ENCODE results near the gene AFDN.

Gene AFDN

GRCh38 chr6:167826896-167827582 lies at the start of gene AFDN:
Gene AFDN (plus strand): TSS chr6:167826911. CDS start chr6:167827133, 222 bp downstream.
- H3K4me3 ChIP-seq (ENCODE audit: low read depth, low read length), result peak within 1 kb of the TSS; percentile 87

GRCh38 chr6:167778497-167779128 lies 48.1 kb upstream of the AFDN start:
- H3K4me3 ChIP-seq (ENCODE audit: low read depth, low read length), result no peak overlapping the region

GRCh38 chr6:167779129-167779992 lies 47.4 kb upstream of the AFDN start:
- no peak overlapping the region for H3K4me3 ChIP-seq (ENCODE audit: low read depth, low read length)

GRCh38 chr6:167779993-167780655 lies 46.6 kb upstream of the AFDN start:
- no peak overlapping the region for H3K4me3 ChIP-seq (ENCODE audit: low read depth, low read length)

GRCh38 chr6:167781066-167781767 lies 45.5 kb upstream of the AFDN start:
- no peak overlapping the region for H3K4me3 ChIP-seq (ENCODE audit: low read depth, low read length)

GRCh38 chr6:167781868-167782267 lies 44.8 kb upstream of the AFDN start:
- H3K4me3 ChIP-seq (ENCODE audit: low read depth, low read length), result no peak overlapping the region

- no peak overlapping the region for H3K4me3 ChIP-seq (ENCODE audit: low read depth, low read length)
Measured at GRCh38 chr6:167782698-167783517, 43.8 kb upstream of the AFDN start.

- no peak overlapping the region for H3K4me3 ChIP-seq (ENCODE audit: low read depth, low read length)
Measured at GRCh38 chr6:167786853-167787675, 39.6 kb upstream of the AFDN start.

GRCh38 chr6:167787896-167788562 lies 38.7 kb upstream of the AFDN start:
- H3K4me3 ChIP-seq (ENCODE audit: low read depth, low read length), result no peak overlapping the region

GRCh38 chr6:167788563-167788903 lies 38.2 kb upstream of the AFDN start:
- H3K4me3 ChIP-seq (ENCODE audit: low read depth, low read length), result no peak overlapping the region

- H3K4me3 ChIP-seq (ENCODE audit: low read depth, low read length), result no peak overlapping the region
Measured at GRCh38 chr6:167789358-167789757, 37.4 kb upstream of the AFDN start.

GRCh38 chr6:167791091-167791779 lies 35.5 kb upstream of the AFDN start:
- H3K4me3 ChIP-seq (ENCODE audit: low read depth, low read length), result no peak overlapping the region

- no peak overlapping the region for H3K4me3 ChIP-seq (ENCODE audit: low read depth, low read length)
Measured at GRCh38 chr6:167791780-167792478, 34.8 kb upstream of the AFDN start.

GRCh38 chr6:167793421-167793820 lies 33.3 kb upstream of the AFDN start:
- H3K4me3 ChIP-seq (ENCODE audit: low read depth, low read length), result no peak overlapping the region

GRCh38 chr6:167794161-167795157 lies 32.3 kb upstream of the AFDN start:
- H3K4me3 ChIP-seq (ENCODE audit: low read depth, low read length), result no peak overlapping the region

- H3K4me3 ChIP-seq (ENCODE audit: low read depth, low read length), result no peak overlapping the region
Measured at GRCh38 chr6:167795321-167795811, 31.3 kb upstream of the AFDN start.

All from iPS-11a (cell line).